Vagina (tissue), 2 donors: ENCODE results near the gene MIA.

Experiments
- CTCF ChIP-seq, 3 experiments: fragments of 450-650 bp in 2 of 3; fragments of 200-600 bp in 1 of 3; sonication (generic) in 1 of 3; IDR thresholded peaks; one replicate each; pipeline ENCODE4 v1.5.1; 2017 to 2019; ENCODE audit warnings: antibody characterized with exemption in 3 of 3, mild to moderate bottlenecking in 2 of 3, moderate library complexity in 2 of 3
- POLR2A ChIP-seq, 2 donors: fragments of 450-650 bp; IDR thresholded peaks; one replicate each; pipeline ENCODE4 v1.6.1; 2017; ENCODE audit warnings: antibody characterized with exemption in 2 of 2, mild to moderate bottlenecking in 2 of 2, moderate library complexity in 2 of 2
- POLR2AphosphoS5 ChIP-seq, 2 donors: sonication (generic); formaldehyde crosslinking; IDR thresholded peaks; one replicate each; pipeline ENCODE4 v1.9.0; 2017; ENCODE audit warnings: antibody characterized with exemption in 2 of 2, mild to moderate bottlenecking in 2 of 2, low read depth in 1 of 2; ENCODE audit not compliant: insufficient read depth in 1 of 2

- TF ChIP-seq CTCF (IDR thresholded peaks at IDR 0.05) (no peak), POLR2A (IDR thresholded peaks at IDR 0.05) (no peak), POLR2AphosphoS5 (IDR thresholded peaks at IDR 0.05; ENCODE audit: insufficient read depth in 1 of 2, low read depth in 1 of 2) (peak in 1 of 2 donors; percentile 27)
Measured at GRCh38 chr19:40799558-40800338, 24.4 kb downstream of the MIA start.
